ENCODE results near the gene MTOR. TPM values are rescaled to one million over a fixed set of nuclear protein-coding genes. Genes with fewer than 3 reads are reported as not detected.
A peak's percentile ranks its signal among the peaks of the same experiment; 100 is the strongest.
"Not testable (repeated sequence)": the region's sequence is repeated elsewhere in the genome, so short reads cannot be mapped to it uniquely, and the experiment has no call there.

MTOR gene
- polyA plus RNA-seq, 3 donors: 2.0 to 29.4 (median 3.3) TPM

DNA sequence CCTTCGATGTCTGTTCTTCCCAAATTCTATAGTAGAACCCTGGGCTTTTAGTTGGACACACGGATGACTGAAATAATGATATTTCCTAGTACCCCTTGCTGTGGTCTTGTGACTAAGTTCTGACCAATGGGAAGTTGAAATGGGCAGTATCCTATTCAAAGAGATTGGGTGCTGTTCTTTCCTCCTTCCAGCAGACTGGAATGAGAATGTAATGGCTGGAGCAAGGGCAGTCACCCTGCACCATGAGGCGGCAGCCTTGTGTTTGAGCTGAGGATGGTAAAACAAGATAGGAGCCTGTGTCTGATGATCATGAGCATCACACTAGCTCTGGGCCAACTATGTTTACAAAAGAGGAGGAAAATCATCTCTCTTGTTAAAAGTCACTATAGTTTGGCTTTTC is 197.4 kb downstream of the MTOR start:
- Mint-ChIP-seq H3K4me1 (peaks cover 13% of the 10 kb centered on the region), H3K36me3 (peaks cover 49 to 66% of the 10 kb centered on the region in 2 donors)
- H3K4me1 ChIP-seq (ENCODE audit: control insufficient read depth in 1 of 2, insufficient read depth in 2 of 2, low read length in 2 of 2): peaks cover 7 to 11% of the 10 kb centered on the region in 2 donors

DNA sequence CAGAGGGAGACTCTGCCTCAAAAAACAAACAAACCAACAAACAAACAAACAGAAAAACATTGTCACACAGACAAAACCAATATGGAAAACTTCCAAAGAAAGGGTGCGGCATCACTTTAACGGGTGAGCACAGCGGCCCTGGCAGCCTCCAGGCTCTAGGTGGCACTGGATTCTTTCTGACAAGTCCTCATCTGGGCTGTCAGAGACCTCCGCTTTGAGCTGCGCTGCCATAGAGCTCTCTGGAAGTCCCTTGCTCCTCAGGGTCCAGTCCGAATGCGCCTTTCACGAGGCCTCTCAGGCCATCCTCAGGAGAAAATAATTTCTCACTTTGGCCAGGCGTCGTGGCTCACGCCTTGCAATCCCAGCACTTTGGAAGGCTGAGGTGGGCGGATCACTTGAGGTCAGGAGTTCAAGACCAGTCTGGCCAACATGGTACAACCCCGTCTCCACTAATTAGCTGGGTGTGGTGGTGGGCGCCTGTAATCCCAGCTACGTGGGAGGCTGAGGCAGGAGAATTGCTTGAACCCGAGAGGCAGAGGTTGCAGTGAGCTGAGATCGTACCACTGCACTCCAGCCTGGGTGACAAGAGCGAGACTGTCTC is 198.3 kb downstream of the MTOR start:
- H3K4me2 ChIP-seq (replicated peaks; ENCODE audit: extremely low read depth, low read length, poor library complexity, severe bottlenecking); H3K9me3 Mint-ChIP-seq; intact Hi-C loops (cut with micrococcal nuclease); H3K4me3 Mint-ChIP-seq; H3K4me3 ChIP-seq (replicated peaks in 1 of 3; ENCODE audit: low read depth in 2 of 3, low read length in 3 of 3); H3K27me3 Mint-ChIP-seq (ENCODE audit: low read depth in 3 of 3); H3K27me3 ChIP-seq (ENCODE audit: control insufficient read depth in 2 of 2, insufficient read depth in 2 of 2, low read length in 2 of 2); H2AFZ ChIP-seq (ENCODE audit: insufficient read depth, low read depth, low read length, poor library complexity, severe bottlenecking); H3K9ac ChIP-seq (ENCODE audit: insufficient read depth, low read length, poor library complexity, severe bottlenecking); DNase-seq; H3K27ac ChIP-seq (ENCODE audit: low read depth in 1 of 2, low read length in 2 of 2); H4K20me1 ChIP-seq (ENCODE audit: insufficient read depth, low read length); H3K79me2 ChIP-seq (ENCODE audit: insufficient read depth, low read length); H3K9me3 ChIP-seq (replicated peaks in 1 of 2; ENCODE audit: control insufficient read depth in 1 of 2, insufficient read depth in 1 of 2, low read length in 2 of 2): not testable (repeated sequence)
- Mint-ChIP-seq H3K4me1 (peaks cover 16% of the 10 kb centered on the region), H3K27ac (peak overlapping the region in 1 of 7 donors; percentile 50), H3K36me3 (peaks cover 40 to 57% of the 10 kb centered on the region in 2 donors)
- H3K4me1 ChIP-seq (ENCODE audit: control insufficient read depth in 1 of 2, insufficient read depth in 2 of 2, low read length in 2 of 2): peaks cover 11 to 17% of the 10 kb centered on the region in 2 donors
- WGBS (ENCODE audit: insufficient coverage): 95% methylated on average over 8 of the region's 18 CpGs
- H3K36me3 ChIP-seq (replicated peaks in 1 of 2; ENCODE audit: control insufficient read depth in 1 of 2, insufficient read depth in 2 of 2, low read length in 2 of 2): peaks cover 41 to 53% of the 10 kb centered on the region in 2 donors

More for the DNA sequence above, 197.4 kb downstream of the MTOR start:
- Histone ChIP-seq H3K79me2 (ENCODE audit: insufficient read depth, low read length) (no peaks in the 10 kb centered on the region), H3K27me3 (ENCODE audit: control insufficient read depth in 2 of 2, insufficient read depth in 2 of 2, low read length in 2 of 2) (no peaks in the 10 kb centered on the region), H3K4me3 (replicated peaks in 1 of 3; ENCODE audit: low read depth in 2 of 3, low read length in 3 of 3) (no peak overlapping the region), H3K4me2 (replicated peaks; ENCODE audit: extremely low read depth, low read length, poor library complexity, severe bottlenecking) (no peak overlapping the region), H4K20me1 (ENCODE audit: insufficient read depth, low read length) (no peaks in the 10 kb centered on the region), H2AFZ (ENCODE audit: insufficient read depth, low read depth, low read length, poor library complexity, severe bottlenecking) (no peak overlapping the region), H3K9me3 (replicated peaks in 1 of 2; ENCODE audit: control insufficient read depth in 1 of 2, insufficient read depth in 1 of 2, low read length in 2 of 2) (no peaks in the 10 kb centered on the region), H3K9ac (ENCODE audit: insufficient read depth, low read length, poor library complexity, severe bottlenecking) (no peak overlapping the region), H3K36me3 (replicated peaks in 1 of 2; ENCODE audit: control insufficient read depth in 1 of 2, insufficient read depth in 2 of 2, low read length in 2 of 2) (peaks cover 50 to 62% of the 10 kb centered on the region in 2 donors), H3K27ac (ENCODE audit: low read depth in 1 of 2, low read length in 2 of 2) (no peak overlapping the region)
- intact Hi-C loops (cut with micrococcal nuclease): no loop called here
- TF ChIP-seq, protein P1, sequence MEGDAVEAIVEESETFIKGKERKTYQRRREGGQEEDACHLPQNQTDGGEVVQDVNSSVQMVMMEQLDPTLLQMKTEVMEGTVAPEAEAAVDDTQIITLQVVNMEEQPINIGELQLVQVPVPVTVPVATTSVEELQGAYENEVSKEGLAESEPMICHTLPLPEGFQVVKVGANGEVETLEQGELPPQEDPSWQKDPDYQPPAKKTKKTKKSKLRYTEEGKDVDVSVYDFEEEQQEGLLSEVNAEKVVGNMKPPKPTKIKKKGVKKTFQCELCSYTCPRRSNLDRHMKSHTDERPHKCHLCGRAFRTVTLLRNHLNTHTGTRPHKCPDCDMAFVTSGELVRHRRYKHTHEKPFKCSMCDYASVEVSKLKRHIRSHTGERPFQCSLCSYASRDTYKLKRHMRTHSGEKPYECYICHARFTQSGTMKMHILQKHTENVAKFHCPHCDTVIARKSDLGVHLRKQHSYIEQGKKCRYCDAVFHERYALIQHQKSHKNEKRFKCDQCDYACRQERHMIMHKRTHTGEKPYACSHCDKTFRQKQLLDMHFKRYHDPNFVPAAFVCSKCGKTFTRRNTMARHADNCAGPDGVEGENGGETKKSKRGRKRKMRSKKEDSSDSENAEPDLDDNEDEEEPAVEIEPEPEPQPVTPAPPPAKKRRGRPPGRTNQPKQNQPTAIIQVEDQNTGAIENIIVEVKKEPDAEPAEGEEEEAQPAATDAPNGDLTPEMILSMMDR (IDR thresholded peaks at IDR 0.05): no peak
- Mint-ChIP-seq H3K27me3 (ENCODE audit: low read depth in 3 of 3) (no peaks in the 10 kb centered on the region), H3K27ac (no peak overlapping the region), H3K4me3 (no peak overlapping the region), H3K9me3 (peaks cover 0 to 7% (median 2%) of the 10 kb centered on the region in 7 donors)
- 90% methylated on average over 2 of the region's 3 CpGs for WGBS (ENCODE audit: insufficient coverage)
- DNase-seq: no peak
